ENCODE results near the gene APCDD1L. TPM values are rescaled to one million over a fixed set of nuclear protein-coding genes. Genes with fewer than 3 reads are reported as not detected.

APCDD1L gene
- total and polyA plus RNA-seq, 4 donors: 0.04 TPM; not detected in 3

GRCh38 chr20:58512808-58513552 is 2.2 kb downstream of the APCDD1L start:
- TF ChIP-seq HNF4G (IDR thresholded peaks at IDR 0.05): no peak
- no peak for TF ChIP-seq YY1 (IDR thresholded peaks at IDR 0.05)
- TF ChIP-seq EGR1 (IDR thresholded peaks at IDR 0.05; ENCODE audit: low read depth in 2 of 2): no peak
- no peak for TF ChIP-seq ZBTB33 (IDR thresholded peaks at IDR 0.05)
- no peak for TF ChIP-seq JUND (IDR thresholded peaks at IDR 0.05)
- no peak for TF ChIP-seq HNF4A (conservative IDR thresholded peaks at IDR 0.05)
- TF ChIP-seq NR2F2 (IDR thresholded peaks at IDR 0.05): no peak
- TF ChIP-seq GABPA (IDR thresholded peaks at IDR 0.05 in 1 of 2, conservative IDR thresholded peaks at IDR 0.05 in 1 of 2): no peak
- TF ChIP-seq CTCF (IDR thresholded peaks at IDR 0.05; ENCODE audit: low read depth, low read length, missing input control): no peak
- no peak for TF ChIP-seq FOXA2 (IDR thresholded peaks at IDR 0.05)
- no peak for TF ChIP-seq MAX (IDR thresholded peaks at IDR 0.05)
- no peak for TF ChIP-seq ATF3 (IDR thresholded peaks at IDR 0.05)
- no peak for TF ChIP-seq RXRA (IDR thresholded peaks at IDR 0.05)
- TF ChIP-seq FOXA1 (IDR thresholded peaks at IDR 0.05): no peak
- no peak for TF ChIP-seq SP1 (IDR thresholded peaks at IDR 0.05)
- no peaks in the 10 kb centered on the region for H3K36me3 ChIP-seq (ENCODE audit: control insufficient read depth in 4 of 4, insufficient read depth in 3 of 4, low read depth in 1 of 4, low read length in 3 of 4)
- H3K27ac ChIP-seq (ENCODE audit: low read depth in 1 of 2, low read length in 2 of 2): no peak overlapping the region
- 49% methylated on average over 17 of the region's 17 CpGs for WGBS
- H3K27me3 ChIP-seq (ENCODE audit: control insufficient read depth in 4 of 4, insufficient read depth in 4 of 4, low read length in 3 of 4): peaks cover 3 to 15% (median 9%) of the 10 kb centered on the region in 4 donors
- DNase-seq (ENCODE audit: low spot score): no peak
- H3K4me3 ChIP-seq (ENCODE audit: low read depth in 1 of 3, low read length in 3 of 3): no peak overlapping the region
- no peaks in the 10 kb centered on the region for H3K9me3 ChIP-seq (ENCODE audit: control insufficient read depth in 4 of 4, low read length in 3 of 4)
- no peaks in the 10 kb centered on the region for H3K4me1 ChIP-seq (ENCODE audit: control insufficient read depth in 4 of 4, insufficient read depth in 4 of 4, low read length in 3 of 4)
- no peak overlapping the region for H3K9ac ChIP-seq (ENCODE audit: low read depth in 1 of 2, low read length in 2 of 2)

GRCh38 chr20:58511861-58512260 is 3.3 kb downstream of the APCDD1L start:
- Histone ChIP-seq H3K9ac (ENCODE audit: low read depth in 1 of 2, low read length in 2 of 2) (no peak overlapping the region), H3K9me3 (ENCODE audit: control insufficient read depth in 4 of 4, low read length in 3 of 4) (no peaks in the 10 kb centered on the region), H3K36me3 (ENCODE audit: control insufficient read depth in 4 of 4, insufficient read depth in 3 of 4, low read depth in 1 of 4, low read length in 3 of 4) (no peaks in the 10 kb centered on the region), H3K4me1 (ENCODE audit: control insufficient read depth in 4 of 4, insufficient read depth in 4 of 4, low read length in 3 of 4) (no peaks in the 10 kb centered on the region), H3K27me3 (ENCODE audit: control insufficient read depth in 4 of 4, insufficient read depth in 4 of 4, low read length in 3 of 4) (peaks cover 3 to 15% (median 9%) of the 10 kb centered on the region in 4 donors), H3K4me3 (ENCODE audit: low read depth in 1 of 3, low read length in 3 of 3) (no peak overlapping the region), H3K27ac (ENCODE audit: low read depth in 1 of 2, low read length in 2 of 2) (no peak overlapping the region)
- DNase-seq (ENCODE audit: low spot score): no peak
- TF ChIP-seq NR2F2 (IDR thresholded peaks at IDR 0.05) (no peak), SP1 (IDR thresholded peaks at IDR 0.05) (no peak), YY1 (IDR thresholded peaks at IDR 0.05) (no peak), REST (IDR thresholded peaks at IDR 0.05) (no peak), ATF3 (IDR thresholded peaks at IDR 0.05) (no peak), ZBTB33 (IDR thresholded peaks at IDR 0.05) (no peak), RXRA (IDR thresholded peaks at IDR 0.05) (no peak), HNF4G (IDR thresholded peaks at IDR 0.05) (no peak), FOXA1 (IDR thresholded peaks at IDR 0.05) (no peak), GABPA (IDR thresholded peaks at IDR 0.05 in 1 of 2, conservative IDR thresholded peaks at IDR 0.05 in 1 of 2) (no peak), EGR1 (IDR thresholded peaks at IDR 0.05; ENCODE audit: low read depth in 2 of 2) (no peak), MAX (IDR thresholded peaks at IDR 0.05) (no peak), TAF1 (conservative IDR thresholded peaks at IDR 0.05) (no peak)
- WGBS: 71% methylated on average over 9 of the region's 9 CpGs
